Measurements from ENCODE around the gene NCR1.
"Not testable (repeated sequence)": the region's sequence is repeated elsewhere in the genome, so short reads cannot be mapped to it uniquely, and the experiment has no call there.

NCR1 gene

GRCh38 chr19:54916822-54917221, 10.9 kb downstream of the NCR1 start:
- no peak for DNase-seq

- no peak for DNase-seq
These were observed 12.6 kb downstream of the NCR1 start for GRCh38 chr19:54918499-54918898.

- DNase-seq = not testable (repeated sequence)
These were observed 14.0 kb downstream of the NCR1 start for GRCh38 chr19:54919646-54920563.

GRCh38 chr19:54921082-54921481, 15.1 kb downstream of the NCR1 start:
- no peak for DNase-seq

- DNase-seq = no peak
These were observed 17.3 kb downstream of the NCR1 start for GRCh38 chr19:54923276-54923675.

- DNase-seq = peak; percentile 5
These were observed 22.4 kb downstream of the NCR1 start for GRCh38 chr19:54928299-54928698.

GRCh38 chr19:54937926-54938325, 32.0 kb downstream of the NCR1 start:
- DNase-seq = no peak

GRCh38 chr19:54938906-54939305, 33.0 kb downstream of the NCR1 start:
- no peak for DNase-seq

GRCh38 chr19:54939538-54939937, 33.6 kb downstream of the NCR1 start:
- DNase-seq = not testable (repeated sequence)

- DNase-seq = not testable (repeated sequence)
These were observed 37.9 kb downstream of the NCR1 start for GRCh38 chr19:54943772-54944361.

GRCh38 chr19:54947381-54947780, 41.4 kb downstream of the NCR1 start, which contains the start of gene NLRP7:
NLRP7 (minus strand) TSS chr19:54947530.
- no peak for DNase-seq

GRCh38 chr19:54949412-54949811, 43.5 kb downstream of the NCR1 start:
- no peak for DNase-seq

GRCh38 chr19:54950580-54950979, 44.6 kb downstream of the NCR1 start:
- not testable (repeated sequence) for DNase-seq

GRCh38 chr19:54952591-54953344, 46.8 kb downstream of the NCR1 start:
- DNase-seq = no peak

- DNase-seq = not testable (repeated sequence)
These were observed 47.4 kb downstream of the NCR1 start for GRCh38 chr19:54953345-54953713.

- DNase-seq = no peak
These were observed 49.4 kb downstream of the NCR1 start for GRCh38 chr19:54955376-54955775.

GRCh38 chr19:54959840-54960239, 53.9 kb downstream of the NCR1 start:
- no peak for DNase-seq
